ENCODE results near the gene ZFP36L1.

The ZFP36L1 gene

DNA sequence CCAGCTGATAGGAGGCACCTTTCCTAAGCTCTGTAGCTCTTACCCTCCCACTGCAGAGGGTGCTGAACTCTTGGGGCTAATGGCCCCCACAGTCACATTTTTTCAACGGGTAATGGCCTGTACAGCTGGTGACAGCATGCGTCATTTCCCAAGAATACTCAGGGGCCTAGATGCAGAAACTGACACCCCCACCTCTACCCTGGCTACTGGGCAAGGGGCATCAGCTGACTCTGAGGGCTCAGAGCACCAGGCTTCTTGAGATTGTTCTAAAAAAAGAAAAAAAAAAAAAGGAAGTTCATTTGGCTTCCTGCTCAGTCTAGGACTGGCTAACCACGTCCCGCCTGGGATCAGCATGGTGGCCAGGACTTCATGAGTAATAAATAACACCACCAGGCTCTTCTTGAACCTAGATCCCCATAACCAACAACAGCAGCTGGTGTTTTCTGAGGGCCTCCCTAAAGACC lies 35.2 kb downstream of the ZFP36L1 start:
- Histone ChIP-seq H3K36me3 (ENCODE audit: insufficient read depth, low read length) (no peaks in the 10 kb centered on the region), H3K27me3 (ENCODE audit: insufficient read depth, low read length) (no peaks in the 10 kb centered on the region; the same call in 1 of the 2 replicates), H3F3A (ENCODE audit: insufficient read depth, low read length) (no peaks in the 10 kb centered on the region), H2AFZ (ENCODE audit: low read length) (no peak overlapping the region), H3K9ac (ENCODE audit: low read length) (no peak overlapping the region), H3K4me2 (ENCODE audit: low read length) (no peak overlapping the region), H3K9me3 (ENCODE audit: low read length) (no peaks in the 10 kb centered on the region), H3K4me3 (ENCODE audit: low read depth, low read length, poor library complexity, severe bottlenecking) (no peak overlapping the region), H3K27ac (ENCODE audit: low read depth, low read length, poor library complexity, severe bottlenecking) (no peak overlapping the region), H3K79me2 (ENCODE audit: insufficient read depth, low read length) (no peaks in the 10 kb centered on the region), H3K9me2 (ENCODE audit: low read depth, low read length) (no peaks in the 10 kb centered on the region), H4K20me1 (ENCODE audit: insufficient read depth, low read length) (no peaks in the 10 kb centered on the region), H3K4me1 (ENCODE audit: insufficient read depth, low read length, severe bottlenecking) (no peaks in the 10 kb centered on the region)
- TF ChIP-seq, protein P1, sequence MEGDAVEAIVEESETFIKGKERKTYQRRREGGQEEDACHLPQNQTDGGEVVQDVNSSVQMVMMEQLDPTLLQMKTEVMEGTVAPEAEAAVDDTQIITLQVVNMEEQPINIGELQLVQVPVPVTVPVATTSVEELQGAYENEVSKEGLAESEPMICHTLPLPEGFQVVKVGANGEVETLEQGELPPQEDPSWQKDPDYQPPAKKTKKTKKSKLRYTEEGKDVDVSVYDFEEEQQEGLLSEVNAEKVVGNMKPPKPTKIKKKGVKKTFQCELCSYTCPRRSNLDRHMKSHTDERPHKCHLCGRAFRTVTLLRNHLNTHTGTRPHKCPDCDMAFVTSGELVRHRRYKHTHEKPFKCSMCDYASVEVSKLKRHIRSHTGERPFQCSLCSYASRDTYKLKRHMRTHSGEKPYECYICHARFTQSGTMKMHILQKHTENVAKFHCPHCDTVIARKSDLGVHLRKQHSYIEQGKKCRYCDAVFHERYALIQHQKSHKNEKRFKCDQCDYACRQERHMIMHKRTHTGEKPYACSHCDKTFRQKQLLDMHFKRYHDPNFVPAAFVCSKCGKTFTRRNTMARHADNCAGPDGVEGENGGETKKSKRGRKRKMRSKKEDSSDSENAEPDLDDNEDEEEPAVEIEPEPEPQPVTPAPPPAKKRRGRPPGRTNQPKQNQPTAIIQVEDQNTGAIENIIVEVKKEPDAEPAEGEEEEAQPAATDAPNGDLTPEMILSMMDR (IDR thresholded peaks at IDR 0.05; ENCODE audit: low read length), result no peak
- no peak for TF ChIP-seq EZH2 (IDR thresholded peaks at IDR 0.05; ENCODE audit: borderline replicate concordance, low read length)

DNA sequence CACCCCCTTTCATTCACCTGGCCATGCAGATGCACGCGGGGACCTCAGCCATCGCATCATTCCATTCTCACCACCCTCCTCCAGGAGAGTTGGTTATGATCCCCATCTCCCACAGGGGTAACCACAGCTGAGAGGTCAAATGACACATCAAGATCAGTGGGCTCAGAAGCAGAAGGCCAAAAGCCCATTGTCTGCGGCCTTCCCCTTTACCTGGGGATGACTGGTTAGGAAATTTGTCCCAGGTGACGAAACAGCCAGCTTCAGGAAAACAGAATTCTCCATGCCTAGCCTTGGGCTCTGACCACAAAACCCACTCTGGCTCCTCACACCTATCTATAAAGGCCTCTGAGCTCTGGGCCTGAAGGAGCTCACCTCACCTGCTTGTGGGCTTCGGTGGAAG lies 36.1 kb downstream of the ZFP36L1 start:
- H3K4me3 ChIP-seq (ENCODE audit: low read depth, low read length, poor library complexity, severe bottlenecking), result no peak overlapping the region
- no peaks in the 10 kb centered on the region for H3K9me2 ChIP-seq (ENCODE audit: low read depth, low read length)
- no peaks in the 10 kb centered on the region for H3K79me2 ChIP-seq (ENCODE audit: insufficient read depth, low read length)
- TF ChIP-seq, protein P1 (IDR thresholded peaks at IDR 0.05; ENCODE audit: low read length), result no peak
- no peak for TF ChIP-seq EZH2 (IDR thresholded peaks at IDR 0.05; ENCODE audit: borderline replicate concordance, low read length)
- no peak overlapping the region for H3K9ac ChIP-seq (ENCODE audit: low read length)
- H2AFZ ChIP-seq (ENCODE audit: low read length), result no peak overlapping the region
- H3F3A ChIP-seq (ENCODE audit: insufficient read depth, low read length), result no peaks in the 10 kb centered on the region
- no peaks in the 10 kb centered on the region for H3K36me3 ChIP-seq (ENCODE audit: insufficient read depth, low read length)
- no peaks in the 10 kb centered on the region; the same call in 1 of the 2 replicates for H3K27me3 ChIP-seq (ENCODE audit: insufficient read depth, low read length)
- H3K9me3 ChIP-seq (ENCODE audit: low read length), result no peaks in the 10 kb centered on the region
- no peaks in the 10 kb centered on the region for H4K20me1 ChIP-seq (ENCODE audit: insufficient read depth, low read length)
- H3K27ac ChIP-seq (ENCODE audit: low read depth, low read length, poor library complexity, severe bottlenecking), result no peak overlapping the region
- no peak overlapping the region for H3K4me2 ChIP-seq (ENCODE audit: low read length)
- H3K4me1 ChIP-seq (ENCODE audit: insufficient read depth, low read length, severe bottlenecking), result no peaks in the 10 kb centered on the region

DNA sequence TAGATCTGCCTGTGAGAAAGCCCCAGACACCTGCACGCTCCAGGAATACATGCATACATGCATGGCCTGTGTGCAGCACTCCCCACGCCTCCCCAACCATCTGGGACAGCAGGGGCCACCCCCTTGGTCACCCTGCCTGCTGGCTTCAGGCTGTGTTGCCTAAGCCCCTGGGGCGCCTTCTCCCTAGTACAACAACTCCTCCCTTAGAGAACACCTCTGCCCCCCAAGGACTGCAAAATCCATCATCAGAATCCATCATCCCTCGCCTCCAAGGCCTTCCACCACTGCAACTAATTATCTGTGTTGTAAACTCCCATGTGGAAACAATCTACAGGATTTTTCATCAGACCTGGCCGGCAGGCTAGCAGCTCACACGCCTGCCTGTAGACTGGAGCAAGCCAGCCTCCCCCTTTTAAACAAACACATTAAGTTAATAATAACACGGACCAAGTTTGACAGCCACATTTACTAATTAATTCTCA lies 36.8 kb downstream of the ZFP36L1 start:
- no peaks in the 10 kb centered on the region for H3K79me2 ChIP-seq (ENCODE audit: insufficient read depth, low read length)
- H3K27me3 ChIP-seq (ENCODE audit: insufficient read depth, low read length), result no peaks in the 10 kb centered on the region; the same call in 1 of the 2 replicates
- H3K9me3 ChIP-seq (ENCODE audit: low read length), result no peaks in the 10 kb centered on the region
- H3K36me3 ChIP-seq (ENCODE audit: insufficient read depth, low read length), result no peaks in the 10 kb centered on the region
- no peaks in the 10 kb centered on the region for H3K4me1 ChIP-seq (ENCODE audit: insufficient read depth, low read length, severe bottlenecking)
- H3K9me2 ChIP-seq (ENCODE audit: low read depth, low read length), result no peaks in the 10 kb centered on the region
- H3F3A ChIP-seq (ENCODE audit: insufficient read depth, low read length), result no peaks in the 10 kb centered on the region
- no peak overlapping the region for H3K9ac ChIP-seq (ENCODE audit: low read length)
- no peak overlapping the region for H3K4me2 ChIP-seq (ENCODE audit: low read length)
- H4K20me1 ChIP-seq (ENCODE audit: insufficient read depth, low read length), result no peaks in the 10 kb centered on the region
- no peak for TF ChIP-seq EZH2 (IDR thresholded peaks at IDR 0.05; ENCODE audit: borderline replicate concordance, low read length)
- TF ChIP-seq, protein P1 (IDR thresholded peaks at IDR 0.05; ENCODE audit: low read length), result no peak
- no peak overlapping the region for H3K4me3 ChIP-seq (ENCODE audit: low read depth, low read length, poor library complexity, severe bottlenecking)
- no peak overlapping the region for H2AFZ ChIP-seq (ENCODE audit: low read length)
- no peak overlapping the region for H3K27ac ChIP-seq (ENCODE audit: low read depth, low read length, poor library complexity, severe bottlenecking)

All from OCI-LY1 (cell line).